Breast epithelium (tissue), 3 donors: ENCODE results near the gene ZRANB1.

Experiments
- POLR2A ChIP-seq: fragments of 450-650 bp; IDR thresholded peaks from one replicate; pipeline ENCODE4 v1.6.1; 2016; ENCODE audit warnings: antibody characterized with exemption, mild to moderate bottlenecking, moderate library complexity
- POLR2AphosphoS5 ChIP-seq, 3 donors: sonication (generic); formaldehyde crosslinking; IDR thresholded peaks; one replicate each; pipeline ENCODE4 v1.6.1; 2017; ENCODE audit warnings: antibody characterized with exemption in 3 of 3
- TF ChIP-seq, protein P1 (sequence below), 3 donors: fragments of 450-650 bp; IDR thresholded peaks; one replicate each; pipeline ENCODE4 v1.5.1; 2016 to 2017; ENCODE audit warnings: antibody characterized with exemption in 3 of 3, mild to moderate bottlenecking in 3 of 3, moderate library complexity in 3 of 3

DNA sequence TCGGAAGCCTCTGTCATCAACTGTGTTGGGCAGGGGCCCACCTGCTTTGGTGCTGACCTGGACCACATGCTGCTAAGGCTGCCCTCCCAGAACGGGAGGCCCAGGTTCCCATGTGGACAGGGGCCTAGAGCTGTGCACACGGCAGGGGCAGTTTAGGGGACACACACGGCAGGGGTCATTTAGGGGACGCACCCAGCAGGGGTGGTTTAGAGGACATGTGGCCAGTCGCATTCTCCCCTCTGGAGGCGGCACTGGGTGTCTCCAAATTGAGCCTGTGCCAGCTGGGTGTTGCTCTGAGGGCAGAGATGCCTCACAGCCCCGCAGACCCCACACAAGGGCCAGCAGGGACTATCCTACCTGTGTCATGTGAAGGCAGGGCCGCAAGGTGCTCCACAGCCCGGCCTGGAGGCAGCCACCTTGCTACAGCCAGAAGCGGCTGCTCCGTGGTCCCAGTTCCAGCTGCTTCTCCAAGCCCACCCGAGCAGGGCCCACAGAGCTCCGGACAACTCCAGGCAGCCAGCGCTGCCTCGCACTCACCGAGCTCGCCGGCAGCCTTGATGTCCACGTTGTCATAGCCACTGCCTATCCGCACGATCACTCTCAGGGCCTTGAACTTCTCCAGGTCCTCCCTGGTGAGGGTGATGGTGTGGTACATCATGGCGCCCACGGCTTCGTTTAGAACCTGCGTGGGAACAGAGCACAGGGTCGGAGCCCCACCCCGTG is 60.7 kb downstream of the ZRANB1 start:
- TF ChIP-seq, protein P1, sequence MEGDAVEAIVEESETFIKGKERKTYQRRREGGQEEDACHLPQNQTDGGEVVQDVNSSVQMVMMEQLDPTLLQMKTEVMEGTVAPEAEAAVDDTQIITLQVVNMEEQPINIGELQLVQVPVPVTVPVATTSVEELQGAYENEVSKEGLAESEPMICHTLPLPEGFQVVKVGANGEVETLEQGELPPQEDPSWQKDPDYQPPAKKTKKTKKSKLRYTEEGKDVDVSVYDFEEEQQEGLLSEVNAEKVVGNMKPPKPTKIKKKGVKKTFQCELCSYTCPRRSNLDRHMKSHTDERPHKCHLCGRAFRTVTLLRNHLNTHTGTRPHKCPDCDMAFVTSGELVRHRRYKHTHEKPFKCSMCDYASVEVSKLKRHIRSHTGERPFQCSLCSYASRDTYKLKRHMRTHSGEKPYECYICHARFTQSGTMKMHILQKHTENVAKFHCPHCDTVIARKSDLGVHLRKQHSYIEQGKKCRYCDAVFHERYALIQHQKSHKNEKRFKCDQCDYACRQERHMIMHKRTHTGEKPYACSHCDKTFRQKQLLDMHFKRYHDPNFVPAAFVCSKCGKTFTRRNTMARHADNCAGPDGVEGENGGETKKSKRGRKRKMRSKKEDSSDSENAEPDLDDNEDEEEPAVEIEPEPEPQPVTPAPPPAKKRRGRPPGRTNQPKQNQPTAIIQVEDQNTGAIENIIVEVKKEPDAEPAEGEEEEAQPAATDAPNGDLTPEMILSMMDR (IDR thresholded peaks at IDR 0.05) = no peak
- TF ChIP-seq POLR2A (no peak), POLR2AphosphoS5 (IDR thresholded peaks at IDR 0.05) (no peak)
